K562 (cell line): ENCODE data around the gene CCNQ. TPM values are rescaled to one million over a fixed set of nuclear protein-coding genes. Genes with fewer than 3 reads are reported as not detected.

Experiments used
- E2F3 ChIP-seq: fragments of 250-450 bp; sonication (Bioruptor Pico); IDR thresholded peaks from 2 replicates; pipeline ENCODE4 v1.4.0; 2020; ENCODE audit warnings: mild to moderate bottlenecking
- NBN ChIP-seq: fragments of 450-650 bp; IDR thresholded peaks from 2 replicates; pipeline ENCODE4 v1.6.1; 2016; ENCODE audit warnings: low read depth, mild to moderate bottlenecking
- PATZ1 ChIP-seq: fragments of 250-450 bp; sonication (Bioruptor Pico); IDR thresholded peaks from 2 replicates; pipeline ENCODE4 v1.5.0; 2020; ENCODE audit warnings: mild to moderate bottlenecking, borderline replicate concordance
- TARDBP ChIP-seq: fragments of 450-650 bp; IDR thresholded peaks from 2 replicates; pipeline ENCODE4 v1.6.1; 2016
- ZNF583 ChIP-seq: fragments of 250-450 bp; sonication (Bioruptor Pico); IDR thresholded peaks from 2 replicates; pipeline ENCODE4 v1.4.0; 2020
- ZNF695 ChIP-seq: fragments of 450-650 bp; formaldehyde crosslinking; IDR thresholded peaks from 2 replicates; pipeline ENCODE4 v1.4.0; 2020; ENCODE audit warnings: mild to moderate bottlenecking, moderate library complexity
- polyA plus RNA-seq, 8 experiments: library from polyadenylated mRNA; depleted of rRNA in 4 of 8; stranded (reverse) in 5 of 8; unstranded in 3 of 8; fragments of >200 nt; fragmentation: Nextera tagmentation in 2 of 8; fragmentation: Illumina TruSeq in 1 of 8; extraction: Ambion mirVana in 2 of 8; extraction: Trizol in 1 of 8; gene quantifications; 2 replicates each; pipeline versions ENCODE4 v1.2.1 to v1.2.3, GENCODE V29; 2011 to 2014; ENCODE audit warnings: inconsistent platforms in 1 of 8, missing spikeins in 1 of 8
- total RNA-seq, 7 experiments: library from RNA; depleted of rRNA in 6 of 7; stranded (reverse); fragments of >200 nt in 6 of 7; fragmentation: Illumina TruSeq in 2 of 7; extraction: Trizol in 2 of 7; gene quantifications; 2 replicates each; pipeline versions ENCODE4 v1.2.1 to v1.2.3, GENCODE V29; 2011 to 2021; ENCODE audit warnings: low replicate concordance in 1 of 7
- TF ChIP-seq, protein P1 (sequence below), 2 experiments: fragments of 450-650 bp; IDR thresholded peaks; 2 replicates each; pipeline ENCODE4 v1.6.1; 2018; ENCODE audit warnings: mild to moderate bottlenecking in 2 of 2, low read depth in 1 of 2; ENCODE audit not compliant: partially characterized antibody in 2 of 2
- TF ChIP-seq, protein P2 (sequence below): sonication (generic); formaldehyde crosslinking; IDR thresholded peaks from 2 replicates; pipeline ENCODE4 v1.8.1; 2023; ENCODE audit warnings: missing genetic modification reagents, mild to moderate bottlenecking, borderline replicate concordance
- TF ChIP-seq, protein P3 (sequence below): sonication (generic); IDR thresholded peaks from 2 replicates; pipeline ENCODE4 v1.6.1; 2016
- TF ChIP-seq, protein P4 (sequence below): fragments of 250-450 bp; sonication (Bioruptor Pico); IDR thresholded peaks from 2 replicates; pipeline ENCODE4 v1.8.0; 2022; ENCODE audit warnings: inconsistent platforms, mild to moderate bottlenecking, moderate library complexity, borderline replicate concordance

CCNQ gene
- total and polyA plus RNA-seq, 9 of the 15 experiments (the other 6 are each of a cell fraction or from before 2014, with no cell fraction given): 0.92 to 53.8 (median 25.3) TPM

- TF ChIP-seq, protein P1, sequence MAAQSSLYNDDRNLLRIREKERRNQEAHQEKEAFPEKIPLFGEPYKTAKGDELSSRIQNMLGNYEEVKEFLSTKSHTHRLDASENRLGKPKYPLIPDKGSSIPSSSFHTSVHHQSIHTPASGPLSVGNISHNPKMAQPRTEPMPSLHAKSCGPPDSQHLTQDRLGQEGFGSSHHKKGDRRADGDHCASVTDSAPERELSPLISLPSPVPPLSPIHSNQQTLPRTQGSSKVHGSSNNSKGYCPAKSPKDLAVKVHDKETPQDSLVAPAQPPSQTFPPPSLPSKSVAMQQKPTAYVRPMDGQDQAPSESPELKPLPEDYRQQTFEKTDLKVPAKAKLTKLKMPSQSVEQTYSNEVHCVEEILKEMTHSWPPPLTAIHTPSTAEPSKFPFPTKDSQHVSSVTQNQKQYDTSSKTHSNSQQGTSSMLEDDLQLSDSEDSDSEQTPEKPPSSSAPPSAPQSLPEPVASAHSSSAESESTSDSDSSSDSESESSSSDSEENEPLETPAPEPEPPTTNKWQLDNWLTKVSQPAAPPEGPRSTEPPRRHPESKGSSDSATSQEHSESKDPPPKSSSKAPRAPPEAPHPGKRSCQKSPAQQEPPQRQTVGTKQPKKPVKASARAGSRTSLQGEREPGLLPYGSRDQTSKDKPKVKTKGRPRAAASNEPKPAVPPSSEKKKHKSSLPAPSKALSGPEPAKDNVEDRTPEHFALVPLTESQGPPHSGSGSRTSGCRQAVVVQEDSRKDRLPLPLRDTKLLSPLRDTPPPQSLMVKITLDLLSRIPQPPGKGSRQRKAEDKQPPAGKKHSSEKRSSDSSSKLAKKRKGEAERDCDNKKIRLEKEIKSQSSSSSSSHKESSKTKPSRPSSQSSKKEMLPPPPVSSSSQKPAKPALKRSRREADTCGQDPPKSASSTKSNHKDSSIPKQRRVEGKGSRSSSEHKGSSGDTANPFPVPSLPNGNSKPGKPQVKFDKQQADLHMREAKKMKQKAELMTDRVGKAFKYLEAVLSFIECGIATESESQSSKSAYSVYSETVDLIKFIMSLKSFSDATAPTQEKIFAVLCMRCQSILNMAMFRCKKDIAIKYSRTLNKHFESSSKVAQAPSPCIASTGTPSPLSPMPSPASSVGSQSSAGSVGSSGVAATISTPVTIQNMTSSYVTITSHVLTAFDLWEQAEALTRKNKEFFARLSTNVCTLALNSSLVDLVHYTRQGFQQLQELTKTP (IDR thresholded peaks at IDR 0.05; ENCODE audit: low read depth in 1 of 2, partially characterized antibody in 2 of 2): no peak
- TF ChIP-seq, protein P2, sequence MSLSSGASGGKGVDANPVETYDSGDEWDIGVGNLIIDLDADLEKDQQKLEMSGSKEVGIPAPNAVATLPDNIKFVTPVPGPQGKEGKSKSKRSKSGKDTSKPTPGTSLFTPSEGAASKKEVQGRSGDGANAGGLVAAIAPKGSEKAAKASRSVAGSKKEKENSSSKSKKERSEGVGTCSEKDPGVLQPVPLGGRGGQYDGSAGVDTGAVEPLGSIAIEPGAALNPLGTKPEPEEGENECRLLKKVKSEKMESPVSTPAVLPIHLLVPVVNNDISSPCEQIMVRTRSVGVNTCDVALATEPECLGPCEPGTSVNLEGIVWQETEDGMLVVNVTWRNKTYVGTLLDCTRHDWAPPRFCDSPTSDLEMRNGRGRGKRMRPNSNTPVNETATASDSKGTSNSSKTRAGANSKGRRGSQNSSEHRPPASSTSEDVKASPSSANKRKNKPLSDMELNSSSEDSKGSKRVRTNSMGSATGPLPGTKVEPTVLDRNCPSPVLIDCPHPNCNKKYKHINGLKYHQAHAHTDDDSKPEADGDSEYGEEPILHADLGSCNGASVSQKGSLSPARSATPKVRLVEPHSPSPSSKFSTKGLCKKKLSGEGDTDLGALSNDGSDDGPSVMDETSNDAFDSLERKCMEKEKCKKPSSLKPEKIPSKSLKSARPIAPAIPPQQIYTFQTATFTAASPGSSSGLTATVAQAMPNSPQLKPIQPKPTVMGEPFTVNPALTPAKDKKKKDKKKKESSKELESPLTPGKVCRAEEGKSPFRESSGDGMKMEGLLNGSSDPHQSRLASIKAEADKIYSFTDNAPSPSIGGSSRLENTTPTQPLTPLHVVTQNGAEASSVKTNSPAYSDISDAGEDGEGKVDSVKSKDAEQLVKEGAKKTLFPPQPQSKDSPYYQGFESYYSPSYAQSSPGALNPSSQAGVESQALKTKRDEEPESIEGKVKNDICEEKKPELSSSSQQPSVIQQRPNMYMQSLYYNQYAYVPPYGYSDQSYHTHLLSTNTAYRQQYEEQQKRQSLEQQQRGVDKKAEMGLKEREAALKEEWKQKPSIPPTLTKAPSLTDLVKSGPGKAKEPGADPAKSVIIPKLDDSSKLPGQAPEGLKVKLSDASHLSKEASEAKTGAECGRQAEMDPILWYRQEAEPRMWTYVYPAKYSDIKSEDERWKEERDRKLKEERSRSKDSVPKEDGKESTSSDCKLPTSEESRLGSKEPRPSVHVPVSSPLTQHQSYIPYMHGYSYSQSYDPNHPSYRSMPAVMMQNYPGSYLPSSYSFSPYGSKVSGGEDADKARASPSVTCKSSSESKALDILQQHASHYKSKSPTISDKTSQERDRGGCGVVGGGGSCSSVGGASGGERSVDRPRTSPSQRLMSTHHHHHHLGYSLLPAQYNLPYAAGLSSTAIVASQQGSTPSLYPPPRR: no peak
- TF ChIP-seq ZNF695 (CRISPR knock-in tag) (no peak), ZNF583 (CRISPR knock-in tag) (no peak), E2F3 (CRISPR knock-in tag) (no peak), TARDBP (no peak), NBN (no peak), PATZ1 (CRISPR knock-in tag) (no peak)
- TF ChIP-seq, protein P3, sequence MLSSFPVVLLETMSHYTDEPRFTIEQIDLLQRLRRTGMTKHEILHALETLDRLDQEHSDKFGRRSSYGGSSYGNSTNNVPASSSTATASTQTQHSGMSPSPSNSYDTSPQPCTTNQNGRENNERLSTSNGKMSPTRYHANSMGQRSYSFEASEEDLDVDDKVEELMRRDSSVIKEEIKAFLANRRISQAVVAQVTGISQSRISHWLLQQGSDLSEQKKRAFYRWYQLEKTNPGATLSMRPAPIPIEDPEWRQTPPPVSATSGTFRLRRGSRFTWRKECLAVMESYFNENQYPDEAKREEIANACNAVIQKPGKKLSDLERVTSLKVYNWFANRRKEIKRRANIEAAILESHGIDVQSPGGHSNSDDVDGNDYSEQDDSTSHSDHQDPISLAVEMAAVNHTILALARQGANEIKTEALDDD: no peak
- TF ChIP-seq, protein P4, sequence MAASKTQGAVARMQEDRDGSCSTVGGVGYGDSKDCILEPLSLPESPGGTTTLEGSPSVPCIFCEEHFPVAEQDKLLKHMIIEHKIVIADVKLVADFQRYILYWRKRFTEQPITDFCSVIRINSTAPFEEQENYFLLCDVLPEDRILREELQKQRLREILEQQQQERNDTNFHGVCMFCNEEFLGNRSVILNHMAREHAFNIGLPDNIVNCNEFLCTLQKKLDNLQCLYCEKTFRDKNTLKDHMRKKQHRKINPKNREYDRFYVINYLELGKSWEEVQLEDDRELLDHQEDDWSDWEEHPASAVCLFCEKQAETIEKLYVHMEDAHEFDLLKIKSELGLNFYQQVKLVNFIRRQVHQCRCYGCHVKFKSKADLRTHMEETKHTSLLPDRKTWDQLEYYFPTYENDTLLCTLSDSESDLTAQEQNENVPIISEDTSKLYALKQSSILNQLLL (CRISPR knock-in tag): no peak
Observed at GRCh38 chrX:153609917-153610835, 11.2 kb upstream of the CCNQ start (continued).
